GM10847 (cell line): ENCODE measurements around the gene WNK4.

Experiments
- POLR2A ChIP-seq: IDR thresholded peaks from 2 replicates; pipeline ENCODE4 v1.6.1; 2011; ENCODE audit not compliant: insufficient read length; ENCODE audit errors: extremely low read depth

Gene WNK4

GRCh38 chr17:42779936-42780850 is at the start of gene WNK4:
TSS of gene WNK4 (plus strand) at chr17:42780610. CDS start at chr17:42780699, 89 bp downstream.
- no peak for TF ChIP-seq POLR2A

DNA sequence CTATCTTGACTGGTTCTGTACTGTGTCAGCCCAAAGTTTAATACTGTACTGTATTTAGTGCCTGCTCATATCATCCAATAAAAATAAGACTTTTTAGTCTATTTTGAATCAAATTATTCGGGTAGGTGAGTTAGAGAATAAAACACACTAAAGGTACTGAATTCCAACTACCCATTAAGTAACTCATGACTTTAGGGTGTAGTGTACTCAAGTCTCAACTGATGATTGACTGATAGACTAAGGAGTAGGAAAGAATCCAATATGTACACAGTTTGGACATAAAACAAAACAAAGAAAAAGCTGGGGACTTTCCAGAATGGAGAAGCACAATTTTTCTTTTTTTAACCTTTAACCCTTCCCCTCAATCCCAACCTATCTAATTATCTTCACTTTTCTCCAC is 39.7 kb upstream of the WNK4 start:
- no peak for TF ChIP-seq POLR2A

DNA sequence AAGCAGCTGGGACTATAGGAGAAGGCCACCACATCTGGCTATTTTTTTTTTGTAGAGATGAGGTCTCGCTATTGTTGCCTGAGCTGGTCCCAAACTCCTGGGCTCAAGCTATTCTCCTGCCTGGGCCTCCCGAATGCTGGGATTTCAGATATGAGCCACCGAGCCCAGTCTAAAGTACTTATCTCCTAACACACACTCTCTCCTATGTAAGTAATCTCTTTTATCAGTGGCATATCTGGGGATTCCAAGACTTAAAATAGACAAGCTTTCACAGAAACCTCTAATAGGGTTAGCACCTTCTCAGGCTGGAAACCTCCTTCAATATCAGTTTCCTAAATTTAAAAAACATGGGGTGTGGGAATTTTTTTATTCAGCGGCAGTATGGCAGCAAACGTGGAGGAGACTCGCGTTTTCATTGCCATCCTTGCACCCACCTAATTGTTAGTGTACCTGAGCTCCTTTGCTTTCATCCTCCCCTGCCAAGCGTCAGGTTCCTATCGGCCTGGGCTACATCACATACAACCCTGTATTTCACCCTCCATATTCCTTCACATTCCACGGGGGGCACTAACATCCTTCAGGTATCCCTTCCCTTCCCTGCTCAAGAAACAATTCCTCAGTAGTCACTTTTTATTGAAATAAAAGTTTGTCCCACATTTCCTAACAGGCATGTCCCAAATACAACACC is 36.7 kb upstream of the WNK4 start:
- TF ChIP-seq POLR2A: no peak

DNA sequence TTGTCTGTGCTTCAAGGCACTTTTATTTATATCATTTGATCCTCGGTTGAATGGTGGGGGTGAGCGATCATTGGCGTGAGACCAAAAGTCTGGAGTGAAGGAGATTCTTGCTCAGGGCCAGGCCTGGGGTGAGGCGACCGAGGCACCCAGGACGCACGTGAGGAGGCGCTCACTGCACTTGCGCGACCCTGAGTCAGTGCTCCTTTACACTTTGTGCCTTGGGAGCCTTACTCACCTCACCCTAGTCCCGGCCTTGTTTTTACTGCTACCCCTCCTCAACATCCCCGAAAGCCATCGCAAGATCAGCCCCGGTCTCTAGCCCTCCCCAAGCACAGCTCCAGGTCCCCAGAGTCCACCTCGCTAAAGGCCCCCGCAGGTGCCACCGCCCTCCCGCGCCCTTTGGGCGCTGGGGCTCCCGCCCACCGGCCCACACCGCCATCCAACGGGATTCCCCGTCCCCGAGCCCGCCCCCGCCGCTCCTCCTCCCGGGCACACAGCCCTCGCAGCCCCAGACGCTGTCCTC is 36.1 kb upstream of the WNK4 start:
- no peak for TF ChIP-seq POLR2A

DNA sequence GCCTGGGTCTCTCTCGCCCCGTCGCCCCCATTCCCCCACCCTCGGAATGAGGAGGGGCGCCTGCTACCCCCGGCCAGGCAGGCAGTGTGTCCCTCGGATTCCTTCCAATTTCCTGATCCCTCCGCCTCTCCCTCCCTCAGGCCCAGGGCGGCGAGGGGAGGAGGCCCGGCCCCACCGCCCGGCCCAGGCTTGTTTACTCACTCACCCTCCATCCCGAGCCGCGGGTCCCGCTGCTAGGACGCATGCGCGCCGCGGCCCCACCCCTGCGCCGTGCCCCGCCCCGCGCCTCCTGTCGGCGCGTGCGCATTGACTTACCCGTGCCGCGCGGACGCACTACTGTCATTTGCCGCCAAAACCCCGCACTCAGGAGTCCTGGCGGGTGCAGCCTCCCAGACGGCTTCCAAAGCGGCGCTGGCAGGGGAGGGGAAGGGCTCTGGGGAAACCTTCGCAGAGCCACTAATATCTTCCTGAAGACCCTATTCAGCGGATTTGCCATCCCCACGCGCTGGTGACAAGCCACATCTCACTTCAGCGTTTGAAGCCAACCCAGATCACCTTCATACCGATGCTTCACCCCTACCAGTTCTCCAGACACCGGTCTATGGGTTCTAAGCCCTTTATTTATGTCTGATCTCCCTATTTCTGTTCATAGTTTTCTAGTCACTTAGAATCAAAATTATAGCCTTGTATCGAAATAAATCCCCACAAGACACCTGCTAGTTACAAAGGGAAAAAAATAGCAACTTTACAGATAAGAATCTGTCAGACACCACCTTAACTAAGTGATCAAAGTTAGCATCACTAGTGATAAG is 35.4 kb upstream of the WNK4 start, which contains the start of gene EZH1:
EZH1 (minus strand) TSS at position 235 of the 812 bp plus-strand sequence. CDS start 16,099 bp downstream, outside the sequence.
- TF ChIP-seq POLR2A: peak; percentile 44

DNA sequence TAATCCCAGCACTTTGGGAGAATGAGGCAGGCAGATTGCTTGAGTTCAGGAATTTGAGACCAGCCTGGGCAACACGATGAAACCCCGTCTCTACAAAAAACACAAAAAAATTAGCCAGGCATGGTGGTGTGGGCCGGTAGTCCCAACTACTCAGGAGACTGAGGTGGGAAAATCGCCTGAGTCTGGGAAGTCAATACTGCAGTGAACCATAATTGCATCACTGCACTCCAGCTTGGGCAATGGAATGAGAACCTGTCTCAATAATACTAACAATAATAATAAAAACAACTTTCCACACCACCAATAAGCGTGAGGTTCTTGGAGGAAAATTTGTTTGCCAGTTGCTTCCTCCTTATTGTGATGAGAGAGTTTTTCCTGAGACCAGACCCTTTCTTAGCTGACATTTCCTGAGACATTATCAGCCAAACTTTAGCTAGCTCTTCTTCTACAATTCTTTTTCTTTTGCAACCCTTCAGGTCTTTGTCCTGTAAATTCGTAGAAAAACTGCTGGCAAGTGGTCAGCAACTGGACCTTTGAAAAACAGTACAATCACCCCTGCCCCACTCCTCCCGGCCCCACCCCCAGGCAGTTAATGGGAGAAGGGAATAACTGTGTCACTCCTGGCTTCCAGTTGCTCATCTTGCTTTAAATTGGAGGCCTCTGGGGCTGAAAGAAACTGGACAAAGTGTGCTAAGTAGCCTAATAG is 32.1 kb upstream of the WNK4 start:
- no peak for TF ChIP-seq POLR2A

DNA sequence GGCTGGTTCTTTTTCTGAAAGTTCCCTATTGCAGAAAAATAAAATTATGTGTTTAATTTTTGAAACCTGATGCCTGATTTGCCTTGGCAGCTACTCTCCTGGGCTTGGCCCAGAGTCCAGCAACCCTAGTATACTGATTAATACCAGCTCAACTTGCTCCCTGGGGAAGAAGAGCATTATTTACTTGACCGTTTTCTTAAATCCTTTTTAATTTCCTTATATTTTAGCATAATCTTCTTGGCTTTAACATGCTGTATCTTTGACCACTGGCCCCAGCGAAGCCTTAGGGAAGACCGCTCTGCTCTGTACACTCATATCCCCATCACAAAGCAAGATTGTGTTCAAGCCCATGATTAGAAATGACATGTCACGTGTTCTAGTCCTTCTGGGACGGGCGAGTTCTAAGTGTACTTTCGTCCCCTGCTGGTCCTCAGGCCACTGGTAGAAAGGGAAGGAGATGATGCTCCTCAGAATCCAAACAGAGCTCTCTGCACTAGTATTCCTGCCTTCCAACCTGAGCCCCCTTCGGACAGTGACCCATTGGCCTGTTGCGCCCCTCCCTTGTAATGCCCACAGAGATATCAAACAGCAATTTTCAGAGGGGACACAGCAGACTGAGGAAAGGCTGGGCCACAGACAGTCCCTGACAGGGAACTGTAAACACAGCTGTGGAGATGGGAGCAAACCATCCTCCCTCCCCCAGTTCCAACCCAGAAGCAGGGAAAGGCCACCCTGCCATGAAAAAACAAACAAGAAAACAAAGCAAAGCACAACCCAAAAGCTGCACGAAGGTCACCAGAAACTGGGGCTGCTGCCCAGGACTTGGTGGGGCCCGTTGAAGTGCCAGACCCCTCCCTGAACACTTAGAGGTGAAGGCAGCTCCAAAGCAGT is 31.3 kb upstream of the WNK4 start:
- no peak for TF ChIP-seq POLR2A

GRCh38 chr17:42750739-42751344 is 29.6 kb upstream of the WNK4 start:
- no peak for TF ChIP-seq POLR2A

DNA sequence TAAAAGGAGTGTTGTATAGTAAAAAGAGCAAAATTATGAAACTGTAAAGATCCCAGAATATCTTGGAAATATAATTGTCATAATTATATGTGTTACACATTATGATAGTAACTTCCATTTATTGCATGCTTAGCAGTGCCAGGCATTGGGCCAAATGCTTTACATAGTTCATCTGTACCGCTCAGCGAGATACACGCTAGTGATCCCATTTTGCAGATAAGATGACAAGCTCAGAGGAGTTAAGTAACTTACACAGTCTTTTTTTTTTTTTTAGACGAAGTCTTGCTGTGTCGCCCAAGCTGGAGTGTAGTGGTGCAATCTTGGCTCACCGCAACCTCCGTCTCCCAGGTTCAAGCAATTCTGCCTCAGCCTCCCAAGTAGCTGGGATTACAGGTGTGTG is 28.8 kb upstream of the WNK4 start:
- TF ChIP-seq POLR2A: no peak

- no peak for TF ChIP-seq POLR2A
These were observed 25.6 kb upstream of the WNK4 start for GRCh38 chr17:42754782-42755181.

- TF ChIP-seq POLR2A: no peak
These were observed 20.3 kb upstream of the WNK4 start for GRCh38 chr17:42759982-42760651.
